ENCODE results near the gene EML6. TPM values are rescaled to one million over a fixed set of nuclear protein-coding genes. Genes with fewer than 3 reads are reported as not detected.

EML6 gene
- total and polyA plus RNA-seq, 10 of the 15 experiments (the other 5 are each of a cell fraction or from before 2014, with no cell fraction given), result 0.09 to 0.67 (median 0.21) TPM

- no peak overlapping the region for H3K9ac ChIP-seq (ENCODE audit: control insufficient read depth, insufficient read depth, low read length)
- H3K27ac ChIP-seq (ENCODE audit: control insufficient read depth, insufficient read depth), result no peak overlapping the region
- ChIA-PET SMC1A (ENCODE audit: uncharacterized antibody, unreplicated experiment) (interaction anchor here (0.9 to 1.3 kb wide), 3 partner anchors 8 to 67 kb away, joined by 3 read pairs; no protein-coding TSS in a partner anchor), CTCF (interaction anchor here (1.0 kb wide), 1 partner anchor 31 kb away, joined by 3 read pairs; no protein-coding TSS in a partner anchor), RAD21 (ENCODE audit: unreplicated experiment) (no interaction called here), POLR2A (interaction anchor here (0.6 to 1.5 kb wide), 3 partner anchors 117 to 709 kb away, joined by 3 to 7 read pairs (median 3); no protein-coding TSS in a partner anchor)
- H3K36me3 ChIP-seq (ENCODE audit: control insufficient read depth in 2 of 2, insufficient read depth in 2 of 2, low read length in 1 of 2), result no peaks in the 10 kb centered on the region
- FAIRE-seq, result no peak
- H2AFZ ChIP-seq (ENCODE audit: control insufficient read depth, low read depth, low read length), result no peak overlapping the region
- H3K27me3 ChIP-seq (replicated peaks in 1 of 2; ENCODE audit: control insufficient read depth in 2 of 2, insufficient read depth in 2 of 2, low read length in 1 of 2), result no peaks in the 10 kb centered on the region
- H3K9me3 ChIP-seq (replicated peaks; ENCODE audit: control insufficient read depth, insufficient read depth, low read length), result no peaks in the 10 kb centered on the region; the same call in 2 of the 3 replicates
- no peak for DNase-seq (ENCODE audit: low read depth, low spot score)
- no TSS peak for BruUV-seq (replicated peaks)
- H3K4me2 ChIP-seq (ENCODE audit: control insufficient read depth, insufficient read depth), result no peak overlapping the region
- intact Hi-C loops (cut with micrococcal nuclease; ENCODE audit: unreplicated experiment), result no loop called here
- H4K20me1 ChIP-seq (ENCODE audit: control insufficient read depth, insufficient read depth), result no peaks in the 10 kb centered on the region
- H3K79me2 ChIP-seq (ENCODE audit: control insufficient read depth, insufficient read depth, low read length), result no peaks in the 10 kb centered on the region
- 53% methylated on average over 6 of the region's 6 CpGs for WGBS (ENCODE audit: insufficient coverage, insufficient replicate concordance, low lambda C conversion rate, missing lambda C conversion rate)
- TF ChIP-seq PAX5 (IDR thresholded peaks at IDR 0.05; ENCODE audit: borderline replicate concordance, low read depth, low read length) (no peak), MYB (IDR thresholded peaks at IDR 0.05; ENCODE audit: borderline replicate concordance, low read depth, low read length) (no peak), WRNIP1 (IDR thresholded peaks at IDR 0.05; ENCODE audit: borderline replicate concordance, low read depth, low read length) (no peak), SMARCA5 (IDR thresholded peaks at IDR 0.05) (no peak), ZNF687 (IDR thresholded peaks at IDR 0.05) (no peak), GABPA (IDR thresholded peaks at IDR 0.05; ENCODE audit: low read depth) (no peak), MEF2A (IDR thresholded peaks at IDR 0.05; ENCODE audit: insufficient read depth, low read depth, low read length) (no peak), GATAD2B (conservative IDR thresholded peaks at IDR 0.05; ENCODE audit: low read depth) (no peak), CBX5 (IDR thresholded peaks at IDR 0.05; ENCODE audit: low read depth) (no peak), CBFB (IDR thresholded peaks at IDR 0.05; ENCODE audit: low read depth) (no peak), SMAD1 (IDR thresholded peaks at IDR 0.05; ENCODE audit: low read depth, partially characterized antibody) (no peak), SUPT20H (IDR thresholded peaks at IDR 0.05; ENCODE audit: borderline replicate concordance, control insufficient read depth, low read depth, low read length) (no peak), ZNF274 (IDR thresholded peaks at IDR 0.05; ENCODE audit: insufficient read depth, insufficient read length) (no peak), MAX (IDR thresholded peaks at IDR 0.05; ENCODE audit: low read depth, low read length) (no peak)
- TF ChIP-seq, protein P1, sequence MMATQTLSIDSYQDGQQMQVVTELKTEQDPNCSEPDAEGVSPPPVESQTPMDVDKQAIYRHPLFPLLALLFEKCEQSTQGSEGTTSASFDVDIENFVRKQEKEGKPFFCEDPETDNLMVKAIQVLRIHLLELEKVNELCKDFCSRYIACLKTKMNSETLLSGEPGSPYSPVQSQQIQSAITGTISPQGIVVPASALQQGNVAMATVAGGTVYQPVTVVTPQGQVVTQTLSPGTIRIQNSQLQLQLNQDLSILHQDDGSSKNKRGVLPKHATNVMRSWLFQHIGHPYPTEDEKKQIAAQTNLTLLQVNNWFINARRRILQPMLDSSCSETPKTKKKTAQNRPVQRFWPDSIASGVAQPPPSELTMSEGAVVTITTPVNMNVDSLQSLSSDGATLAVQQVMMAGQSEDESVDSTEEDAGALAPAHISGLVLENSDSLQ (IDR thresholded peaks at IDR 0.05), result no peak
- TF ChIP-seq, protein P2, sequence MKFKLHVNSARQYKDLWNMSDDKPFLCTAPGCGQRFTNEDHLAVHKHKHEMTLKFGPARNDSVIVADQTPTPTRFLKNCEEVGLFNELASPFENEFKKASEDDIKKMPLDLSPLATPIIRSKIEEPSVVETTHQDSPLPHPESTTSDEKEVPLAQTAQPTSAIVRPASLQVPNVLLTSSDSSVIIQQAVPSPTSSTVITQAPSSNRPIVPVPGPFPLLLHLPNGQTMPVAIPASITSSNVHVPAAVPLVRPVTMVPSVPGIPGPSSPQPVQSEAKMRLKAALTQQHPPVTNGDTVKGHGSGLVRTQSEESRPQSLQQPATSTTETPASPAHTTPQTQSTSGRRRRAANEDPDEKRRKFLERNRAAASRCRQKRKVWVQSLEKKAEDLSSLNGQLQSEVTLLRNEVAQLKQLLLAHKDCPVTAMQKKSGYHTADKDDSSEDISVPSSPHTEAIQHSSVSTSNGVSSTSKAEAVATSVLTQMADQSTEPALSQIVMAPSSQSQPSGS (IDR thresholded peaks at IDR 0.05; ENCODE audit: low read length), result no peak
- ATAC-seq, result no peak
- H3K4me1 ChIP-seq (ENCODE audit: control insufficient read depth, insufficient read depth, low read length), result peaks cover 3% of the 10 kb centered on the region; the same call in 1 of the 2 replicates
- in situ Hi-C loops (cut with MboI), result no loop called here
- no peak overlapping the region for H3K4me3 ChIP-seq
Measured at GRCh38 chr2:54931473-54931872, 208.0 kb downstream of the EML6 start.

All from GM12878 (cell line).